ENCODE data around the gene VWCE.

VWCE gene

DNA sequence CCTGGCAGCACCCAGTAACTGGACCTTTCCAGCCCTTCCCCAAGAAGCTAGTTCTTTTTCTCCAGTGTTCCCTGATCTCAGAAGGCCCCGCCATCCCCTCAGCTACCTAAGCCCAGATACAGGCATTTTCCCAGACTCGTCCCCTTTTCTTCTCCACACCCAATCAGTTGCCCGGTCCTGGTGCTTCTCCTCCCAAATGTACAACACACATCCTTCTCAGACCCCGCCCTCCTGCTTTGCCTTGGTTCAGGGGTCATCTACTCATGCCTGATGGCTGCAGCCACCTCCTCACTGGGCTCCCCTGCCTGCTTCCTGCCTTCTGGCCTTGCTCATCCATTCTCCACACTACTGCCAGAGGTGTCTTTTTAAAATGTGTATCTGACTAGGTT lies 44.4 kb upstream of the VWCE start:
- TF ChIP-seq CTCF (IDR thresholded peaks at IDR 0.05; ENCODE audit: low read depth, low read length, missing control alignments), result no peak

GRCh38 chr11:61338783-61339489 lies 43.8 kb upstream of the VWCE start:
- no peak for DNase-seq (ENCODE audit: extremely low read depth, low read depth)

More for the DNA sequence above, 44.4 kb upstream of the VWCE start:
- no peak overlapping the region for H3K4me3 ChIP-seq (replicated peaks; ENCODE audit: low read depth, low read length)
- no peak for DNase-seq (ENCODE audit: extremely low read depth, low read depth)

GRCh38 chr11:61337706-61338470 lies 42.8 kb upstream of the VWCE start:
- H3K4me3 ChIP-seq (replicated peaks; ENCODE audit: low read depth, low read length), result no peak overlapping the region

More at GRCh38 chr11:61338783-61339489, 43.8 kb upstream of the VWCE start:
- H3K4me3 ChIP-seq (replicated peaks; ENCODE audit: low read depth, low read length), result no peak overlapping the region
- no peak for TF ChIP-seq CTCF (IDR thresholded peaks at IDR 0.05; ENCODE audit: low read depth, low read length, missing control alignments)

GRCh38 chr11:61336171-61336935 lies 41.2 kb upstream of the VWCE start:
- DNase-seq (ENCODE audit: extremely low read depth, low read depth), result peak; percentile 42
- peak; percentile 99 for TF ChIP-seq CTCF (IDR thresholded peaks at IDR 0.05; ENCODE audit: low read depth, low read length, missing control alignments)
- no peak overlapping the region for H3K4me3 ChIP-seq (replicated peaks; ENCODE audit: low read depth, low read length)

More at GRCh38 chr11:61337706-61338470, 42.8 kb upstream of the VWCE start:
- TF ChIP-seq CTCF (IDR thresholded peaks at IDR 0.05; ENCODE audit: low read depth, low read length, missing control alignments), result no peak
- no peak for DNase-seq (ENCODE audit: extremely low read depth, low read depth)

DNA sequence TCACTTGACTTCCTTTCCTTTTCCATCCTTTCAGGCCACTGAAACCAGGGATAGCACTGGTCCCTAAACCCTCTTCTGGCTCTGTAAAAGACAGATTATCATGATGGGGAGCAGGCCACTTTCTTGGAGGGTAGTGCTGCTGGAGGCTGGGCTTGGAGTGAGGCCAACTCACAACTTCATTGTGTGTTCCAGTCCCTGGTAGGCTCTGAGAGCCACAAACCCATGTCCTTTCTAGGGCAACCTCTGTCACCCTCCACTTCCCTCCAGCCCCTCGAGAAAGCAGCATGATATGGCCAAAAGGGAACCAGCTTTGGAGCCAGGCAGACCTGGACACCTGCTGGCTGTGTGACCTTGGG lies 40.2 kb upstream of the VWCE start:
- DNase-seq (ENCODE audit: extremely low read depth, low read depth), result no peak
- TF ChIP-seq CTCF (IDR thresholded peaks at IDR 0.05; ENCODE audit: low read depth, low read length, missing control alignments), result no peak

DNA sequence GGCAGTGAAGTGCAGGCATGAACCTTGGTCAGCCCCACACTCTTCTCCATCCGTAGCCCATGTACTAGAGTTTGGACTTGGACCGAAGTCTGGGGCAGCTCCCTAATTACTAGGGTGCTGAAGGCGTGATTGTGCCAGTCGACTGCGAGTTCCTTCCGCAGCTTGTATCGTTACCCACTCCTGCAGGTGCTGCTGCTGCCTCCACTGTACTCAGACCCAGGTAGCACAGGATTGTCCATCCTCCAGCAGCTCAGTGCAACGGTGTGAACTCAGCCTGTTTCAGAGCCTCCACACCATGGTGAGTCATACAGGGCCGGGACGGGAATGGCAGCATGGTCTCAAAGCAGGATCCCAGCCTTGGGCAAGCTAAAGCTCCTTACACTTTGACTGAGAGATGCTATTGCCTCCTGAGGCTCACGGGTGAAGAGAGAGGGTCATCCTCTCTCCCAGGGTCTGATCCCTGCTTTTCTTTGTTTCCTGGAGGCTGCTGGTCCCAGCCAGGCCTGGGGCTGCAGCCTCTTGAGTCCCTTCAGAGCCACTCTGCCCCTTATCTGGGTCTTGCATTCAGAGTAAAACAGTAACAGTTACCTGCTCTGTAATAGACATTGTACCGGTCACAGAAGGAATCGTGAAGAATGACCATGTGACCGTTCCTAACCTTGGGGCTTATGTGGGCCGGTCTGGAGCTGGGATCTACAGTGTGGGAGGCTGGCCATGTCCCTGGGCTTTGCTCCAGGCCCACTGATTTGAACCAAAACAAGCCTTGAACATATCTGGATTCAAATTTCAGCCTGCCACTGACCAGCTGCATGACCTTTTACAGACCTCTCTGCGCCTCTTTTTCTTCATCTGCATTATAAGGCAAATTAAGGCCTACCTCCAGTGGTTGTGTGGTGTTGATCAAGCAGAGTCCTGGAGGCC lies 39.6 kb upstream of the VWCE start:
- no peak overlapping the region for H3K4me3 ChIP-seq (replicated peaks; ENCODE audit: low read depth, low read length)
- no peak for TF ChIP-seq CTCF (IDR thresholded peaks at IDR 0.05; ENCODE audit: low read depth, low read length, missing control alignments)
- DNase-seq (ENCODE audit: extremely low read depth, low read depth), result peak; percentile 32

More for the DNA sequence above, 40.2 kb upstream of the VWCE start:
- no peak overlapping the region for H3K4me3 ChIP-seq (replicated peaks; ENCODE audit: low read depth, low read length)

All from HFF-Myc (cell line).